ENCODE data around the gene EVA1C. TPM values are rescaled to one million over a fixed set of nuclear protein-coding genes. Genes with fewer than 3 reads are reported as not detected.
"Not testable (repeated sequence)": the region's sequence is repeated elsewhere in the genome, so short reads cannot be mapped to it uniquely, and the experiment has no call there.

The EVA1C gene
- total and polyA plus RNA-seq, 2 donors (not counting 1 experiment from before 2014, with no cell fraction given) = 2.4 to 4.6 TPM

DNA sequence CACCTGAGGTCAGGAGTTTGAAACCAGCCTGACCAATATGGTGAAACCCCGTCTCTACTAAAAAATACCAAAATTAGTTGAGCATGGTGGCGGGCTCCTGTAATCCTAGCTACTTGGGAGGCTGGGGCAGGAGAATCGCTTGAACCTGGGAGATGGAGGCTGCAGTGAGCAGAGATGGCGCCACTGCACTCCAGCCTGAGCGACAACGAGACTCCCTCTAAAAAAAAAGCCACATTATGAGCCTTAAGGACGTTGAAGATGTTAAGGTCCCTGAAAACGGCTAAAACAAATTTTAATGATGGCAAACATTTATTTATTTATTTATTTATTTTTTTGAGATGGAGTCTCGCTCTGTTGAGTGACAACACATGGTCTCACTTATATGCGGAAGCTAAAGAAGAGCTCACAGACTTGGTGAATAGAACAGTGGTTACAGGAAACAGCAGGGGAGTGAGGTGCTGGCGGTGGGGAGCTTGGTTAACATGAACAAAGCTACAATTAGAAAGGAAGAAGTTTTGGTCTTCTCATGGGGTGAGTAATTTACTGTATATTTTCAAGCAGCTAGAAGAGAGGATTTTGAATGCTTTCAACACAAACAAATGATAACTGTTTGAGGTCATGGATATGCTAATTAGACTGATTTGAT, 125.8 kb downstream of the EVA1C start:
- no peak overlapping the region for H3K4me2 ChIP-seq (ENCODE audit: extremely low read depth, insufficient read depth, low read length)
- TF ChIP-seq EZH2 (IDR thresholded peaks at IDR 0.05; ENCODE audit: low read length, missing control alignments) (no peak), CTCF (conservative IDR thresholded peaks at IDR 0.05 in 1 of 2, IDR thresholded peaks at IDR 0.05 in 1 of 2; ENCODE audit: low read depth in 1 of 2, low read length in 2 of 2) (no peak)
- H3K9ac ChIP-seq (ENCODE audit: insufficient read depth, low read length) = no peak overlapping the region
- H4K20me1 ChIP-seq (ENCODE audit: control insufficient read depth, extremely low read depth, insufficient read depth, low read length) = no peaks in the 10 kb centered on the region
- H3K36me3 ChIP-seq (ENCODE audit: control insufficient read depth, insufficient read depth, low read length) = no peaks in the 10 kb centered on the region
- H3K4me1 ChIP-seq (ENCODE audit: control insufficient read depth, extremely low read depth, insufficient read depth, low read length) = no peaks in the 10 kb centered on the region
- H3K79me2 ChIP-seq (ENCODE audit: control insufficient read depth, insufficient read depth, low read length) = no peaks in the 10 kb centered on the region
- H3K27me3 ChIP-seq (ENCODE audit: control insufficient read depth, insufficient read depth, low read length) = no peaks in the 10 kb centered on the region
- H2AFZ ChIP-seq (ENCODE audit: low read length) = no peak overlapping the region
- no peak overlapping the region for H3K4me3 ChIP-seq (replicated peaks in 1 of 4; ENCODE audit: control extremely low read depth in 1 of 4, insufficient read depth in 1 of 4, low read depth in 3 of 4, low read length in 4 of 4)
- H3K27ac ChIP-seq (ENCODE audit: insufficient read depth, low read length) = no peak overlapping the region
- no peaks in the 10 kb centered on the region for H3K9me3 ChIP-seq (ENCODE audit: control insufficient read depth, insufficient read depth, low read depth, low read length)
- DNase-seq (ENCODE audit: low read depth in 2 of 2) = no peak

DNA sequence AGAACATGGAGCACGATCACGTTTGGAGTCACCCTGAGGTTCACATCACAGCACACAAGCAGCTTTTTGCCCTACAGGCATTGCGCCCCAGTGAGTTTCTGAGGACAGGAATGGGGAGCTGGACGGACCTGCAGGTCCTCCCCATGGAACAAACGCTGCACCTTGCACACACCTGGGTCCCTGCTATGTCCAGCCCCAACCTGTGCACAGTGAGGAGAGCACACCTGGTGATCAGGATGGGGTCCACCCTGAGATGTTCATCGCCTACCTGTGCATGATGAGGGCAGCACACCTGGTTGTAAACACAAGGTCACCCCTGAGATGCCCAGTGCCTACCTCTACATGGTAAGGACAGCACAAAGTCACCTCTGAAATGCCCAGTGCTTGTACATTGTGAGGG, 126.9 kb downstream of the EVA1C start:
- H4K20me1 ChIP-seq (ENCODE audit: control insufficient read depth, extremely low read depth, insufficient read depth, low read length) = no peaks in the 10 kb centered on the region
- TF ChIP-seq CTCF (conservative IDR thresholded peaks at IDR 0.05 in 1 of 2, IDR thresholded peaks at IDR 0.05 in 1 of 2; ENCODE audit: low read depth in 1 of 2, low read length in 2 of 2) (no peak), EZH2 (IDR thresholded peaks at IDR 0.05; ENCODE audit: low read length, missing control alignments) (no peak)
- no peaks in the 10 kb centered on the region for H3K79me2 ChIP-seq (ENCODE audit: control insufficient read depth, insufficient read depth, low read length)
- no peaks in the 10 kb centered on the region for H3K36me3 ChIP-seq (ENCODE audit: control insufficient read depth, insufficient read depth, low read length)
- H3K4me3 ChIP-seq (replicated peaks in 1 of 4; ENCODE audit: control extremely low read depth in 1 of 4, insufficient read depth in 1 of 4, low read depth in 3 of 4, low read length in 4 of 4) = no peak overlapping the region
- H3K9me3 ChIP-seq (ENCODE audit: control insufficient read depth, insufficient read depth, low read depth, low read length) = no peaks in the 10 kb centered on the region
- H3K4me1 ChIP-seq (ENCODE audit: control insufficient read depth, extremely low read depth, insufficient read depth, low read length) = no peaks in the 10 kb centered on the region
- no peak for DNase-seq (ENCODE audit: low read depth in 2 of 2)
- no peak overlapping the region for H3K4me2 ChIP-seq (ENCODE audit: extremely low read depth, insufficient read depth, low read length)
- no peaks in the 10 kb centered on the region for H3K27me3 ChIP-seq (ENCODE audit: control insufficient read depth, insufficient read depth, low read length)
- no peak overlapping the region for H2AFZ ChIP-seq (ENCODE audit: low read length)
- H3K27ac ChIP-seq (ENCODE audit: insufficient read depth, low read length) = no peak overlapping the region
- H3K9ac ChIP-seq (ENCODE audit: insufficient read depth, low read length) = no peak overlapping the region

GRCh38 chr21:32543056-32543455, 130.6 kb downstream of the EVA1C start:
- H3K79me2 ChIP-seq (ENCODE audit: control insufficient read depth, insufficient read depth, low read length); H3K27ac ChIP-seq (ENCODE audit: insufficient read depth, low read length); H3K9me3 ChIP-seq (ENCODE audit: control insufficient read depth, insufficient read depth, low read depth, low read length); H3K27me3 ChIP-seq (ENCODE audit: control insufficient read depth, insufficient read depth, low read length); H2AFZ ChIP-seq (ENCODE audit: low read length); H4K20me1 ChIP-seq (ENCODE audit: control insufficient read depth, extremely low read depth, insufficient read depth, low read length); H3K4me3 ChIP-seq (replicated peaks in 1 of 4; ENCODE audit: control extremely low read depth in 1 of 4, insufficient read depth in 1 of 4, low read depth in 3 of 4, low read length in 4 of 4); H3K4me1 ChIP-seq (ENCODE audit: control insufficient read depth, extremely low read depth, insufficient read depth, low read length); DNase-seq (ENCODE audit: low read depth in 2 of 2); H3K36me3 ChIP-seq (ENCODE audit: control insufficient read depth, insufficient read depth, low read length); H3K9ac ChIP-seq (ENCODE audit: insufficient read depth, low read length); H3K4me2 ChIP-seq (ENCODE audit: extremely low read depth, insufficient read depth, low read length): not testable (repeated sequence)
